K562 (cell line): ENCODE results near the gene MAML1.

Experiments
- CREM ChIP-seq: IDR thresholded peaks from 2 replicates; pipeline ENCODE4 v1.6.1; 2014; ENCODE audit warnings: antibody characterized with exemption, low read depth
- GABPA ChIP-seq: fragments of 200-800 bp; sonication (Bioruptor generic); conservative IDR thresholded peaks from 2 replicates; pipeline ENCODE4 v1.6.1; 2016; ENCODE audit warnings: low read depth, missing genetic modification characterization, missing compliant biosample characterization
- HOXB6 ChIP-seq: fragments of 250-450 bp; sonication (Bioruptor Pico); IDR thresholded peaks from 2 replicates; pipeline ENCODE4 v1.5.1; 2022; ENCODE audit warnings: mild to moderate bottlenecking, borderline replicate concordance
- SMC3 ChIP-seq: conservative IDR thresholded peaks from 2 replicates; pipeline ENCODE4 v1.6.1; 2011; ENCODE audit warnings: low read depth, low read length, improper control_type of control experiment; ENCODE audit not compliant: insufficient read depth
- U2AF2 ChIP-seq: fragments of 200-400 bp; formaldehyde crosslinking; optimal IDR thresholded peaks from 2 replicates; pipeline ENCODE3; 2017; ENCODE audit warnings: low read depth, mild to moderate bottlenecking, low read length
- ZFX ChIP-seq: sonication (generic); formaldehyde crosslinking; IDR thresholded peaks from 2 replicates; pipeline ENCODE4 v1.8.0; 2022; ENCODE audit warnings: mild to moderate bottlenecking, missing genetic modification reagents, moderate library complexity
- ZZZ3 ChIP-seq: fragments of 450-650 bp; IDR thresholded peaks from 2 replicates; pipeline ENCODE4 v1.6.1; 2016; ENCODE audit warnings: antibody characterized with exemption, mild to moderate bottlenecking, moderate library complexity
- TF ChIP-seq, protein P1 (sequence below), 3 experiments: IDR thresholded peaks in 2 of 3; conservative IDR thresholded peaks in 1 of 3; 2 replicates each; pipeline ENCODE4 v1.5.1; 2011 to 2012; ENCODE audit warnings: low read length in 3 of 3, mild to moderate bottlenecking in 3 of 3, control low read depth in 2 of 3, improper control_type of control experiment in 1 of 3, inconsistent platforms in 1 of 3, low read depth in 1 of 3, mixed read lengths in 1 of 3, moderate library complexity in 1 of 3; ENCODE audit not compliant: insufficient read depth in 2 of 3
- TF ChIP-seq, protein P2 (sequence below): fragments of 450-650 bp; IDR thresholded peaks from 2 replicates; pipeline ENCODE4 v1.7.1; 2018; ENCODE audit warnings: mild to moderate bottlenecking, low read depth; ENCODE audit not compliant: partially characterized antibody

DNA sequence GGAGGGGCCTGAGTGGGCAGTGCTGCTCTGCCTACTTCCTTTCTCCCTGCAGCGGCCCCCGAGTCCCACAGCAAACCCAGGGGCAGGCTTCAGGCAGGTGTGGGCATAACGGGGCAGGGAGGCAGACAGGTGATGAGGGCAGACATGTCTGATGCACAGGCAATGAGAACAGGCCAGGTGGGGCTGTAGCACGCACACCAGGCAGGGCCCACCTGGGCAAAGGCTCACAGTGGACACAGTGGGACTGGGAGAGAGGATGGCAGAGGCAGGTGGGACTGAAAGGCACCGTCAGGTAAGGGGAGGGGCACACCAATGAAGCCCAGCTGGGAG is 67.0 kb downstream of the MAML1 start:
- TF ChIP-seq ZFX (CRISPR knock-in tag) (no peak), SMC3 (no peak), U2AF2 (no peak), CREM (no peak), HOXB6 (no peak), ZZZ3 (no peak), GABPA (no peak)
- TF ChIP-seq, protein P1, sequence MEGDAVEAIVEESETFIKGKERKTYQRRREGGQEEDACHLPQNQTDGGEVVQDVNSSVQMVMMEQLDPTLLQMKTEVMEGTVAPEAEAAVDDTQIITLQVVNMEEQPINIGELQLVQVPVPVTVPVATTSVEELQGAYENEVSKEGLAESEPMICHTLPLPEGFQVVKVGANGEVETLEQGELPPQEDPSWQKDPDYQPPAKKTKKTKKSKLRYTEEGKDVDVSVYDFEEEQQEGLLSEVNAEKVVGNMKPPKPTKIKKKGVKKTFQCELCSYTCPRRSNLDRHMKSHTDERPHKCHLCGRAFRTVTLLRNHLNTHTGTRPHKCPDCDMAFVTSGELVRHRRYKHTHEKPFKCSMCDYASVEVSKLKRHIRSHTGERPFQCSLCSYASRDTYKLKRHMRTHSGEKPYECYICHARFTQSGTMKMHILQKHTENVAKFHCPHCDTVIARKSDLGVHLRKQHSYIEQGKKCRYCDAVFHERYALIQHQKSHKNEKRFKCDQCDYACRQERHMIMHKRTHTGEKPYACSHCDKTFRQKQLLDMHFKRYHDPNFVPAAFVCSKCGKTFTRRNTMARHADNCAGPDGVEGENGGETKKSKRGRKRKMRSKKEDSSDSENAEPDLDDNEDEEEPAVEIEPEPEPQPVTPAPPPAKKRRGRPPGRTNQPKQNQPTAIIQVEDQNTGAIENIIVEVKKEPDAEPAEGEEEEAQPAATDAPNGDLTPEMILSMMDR (IDR thresholded peaks at IDR 0.05 in 2 of 3, conservative IDR thresholded peaks at IDR 0.05 in 1 of 3; ENCODE audit: insufficient read depth in 2 of 3, low read depth in 1 of 3, low read length in 3 of 3), result no peak
- TF ChIP-seq, protein P2, sequence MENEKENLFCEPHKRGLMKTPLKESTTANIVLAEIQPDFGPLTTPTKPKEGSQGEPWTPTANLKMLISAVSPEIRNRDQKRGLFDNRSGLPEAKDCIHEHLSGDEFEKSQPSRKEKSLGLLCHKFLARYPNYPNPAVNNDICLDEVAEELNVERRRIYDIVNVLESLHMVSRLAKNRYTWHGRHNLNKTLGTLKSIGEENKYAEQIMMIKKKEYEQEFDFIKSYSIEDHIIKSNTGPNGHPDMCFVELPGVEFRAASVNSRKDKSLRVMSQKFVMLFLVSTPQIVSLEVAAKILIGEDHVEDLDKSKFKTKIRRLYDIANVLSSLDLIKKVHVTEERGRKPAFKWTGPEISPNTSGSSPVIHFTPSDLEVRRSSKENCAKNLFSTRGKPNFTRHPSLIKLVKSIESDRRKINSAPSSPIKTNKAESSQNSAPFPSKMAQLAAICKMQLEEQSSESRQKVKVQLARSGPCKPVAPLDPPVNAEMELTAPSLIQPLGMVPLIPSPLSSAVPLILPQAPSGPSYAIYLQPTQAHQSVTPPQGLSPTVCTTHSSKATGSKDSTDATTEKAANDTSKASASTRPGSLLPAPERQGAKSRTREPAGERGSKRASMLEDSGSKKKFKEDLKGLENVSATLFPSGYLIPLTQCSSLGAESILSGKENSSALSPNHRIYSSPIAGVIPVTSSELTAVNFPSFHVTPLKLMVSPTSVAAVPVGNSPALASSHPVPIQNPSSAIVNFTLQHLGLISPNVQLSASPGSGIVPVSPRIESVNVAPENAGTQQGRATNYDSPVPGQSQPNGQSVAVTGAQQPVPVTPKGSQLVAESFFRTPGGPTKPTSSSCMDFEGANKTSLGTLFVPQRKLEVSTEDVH, result no peak
